Left colon (tissue), 2 donors: ENCODE measurements around the gene NCAM2. TPM values are rescaled to one million over a fixed set of nuclear protein-coding genes. Genes with fewer than 3 reads are reported as not detected.

ENCODE experiments used
- ATAC-seq: fragments of 200-7000 bp; cut with Tn5 transposase; one replicate; pipeline ENCODE4 v1.9.1; 2020; ENCODE audit warnings: mild to moderate bottlenecking, moderate library complexity
- DNase-seq, 2 donors: peaks; one replicate each; pipeline ENCODE4 v3.0.0-alpha.2; 2020
- intact Hi-C, 2 donors: fragments of 100-400 bp; cut with DNase I in 1 of 2; cut with micrococcal nuclease in 1 of 2; formaldehyde crosslinking; loops; one replicate each; pipeline versions ENCODE4 v1.11.2 to v1.14.0; 2022; cut with DNase I, micrococcal nuclease
- total RNA-seq, 2 donors: library from RNA; stranded (reverse); fragmentation: NEBNext Ultra II Directional; extraction: Animal tissue kit (Norgen Biotek cat#: 25700); gene quantifications; one replicate each; pipeline ENCODE4 v1.2.1, GENCODE V29; 2021
- donor health status: DM: no; HTN: no; CAD: no.
- donor health status: DM: yes; HTN: yes; CAD: no.

The NCAM2 gene
- total RNA-seq, 2 donors from 2014 or later = 2.3 to 3.5 TPM

GRCh38 chr21:21246007-21246406 lies 247.8 kb downstream of the NCAM2 start:
- no peak for ATAC-seq
- intact Hi-C loops = no loop called here
- no peak for DNase-seq

- intact Hi-C loops = no loop called here
- DNase-seq (no peak), ATAC-seq (no peak)
Measured at GRCh38 chr21:21247424-21247823, 249.2 kb downstream of the NCAM2 start.

DNA sequence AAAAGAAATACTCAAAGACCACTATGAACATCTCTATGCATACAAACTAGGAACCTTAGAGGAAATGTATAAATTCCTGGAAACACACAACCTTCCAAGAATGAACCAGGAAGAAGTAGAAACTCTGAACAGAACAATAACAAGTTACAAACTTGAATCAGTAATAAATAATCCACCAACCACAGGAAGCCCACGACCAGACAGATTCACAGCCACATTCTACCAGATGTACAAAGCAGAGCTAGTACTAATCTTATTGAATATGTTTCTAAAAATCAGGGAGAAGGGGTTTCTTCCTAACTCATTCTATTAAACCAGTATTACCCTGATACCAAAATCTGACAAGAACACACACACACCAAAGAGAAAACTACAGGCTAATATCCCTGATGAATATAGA lies 263.8 kb downstream of the NCAM2 start:
- DNase-seq (no peak), ATAC-seq (no peak)
- intact Hi-C loops = no loop called here

DNA sequence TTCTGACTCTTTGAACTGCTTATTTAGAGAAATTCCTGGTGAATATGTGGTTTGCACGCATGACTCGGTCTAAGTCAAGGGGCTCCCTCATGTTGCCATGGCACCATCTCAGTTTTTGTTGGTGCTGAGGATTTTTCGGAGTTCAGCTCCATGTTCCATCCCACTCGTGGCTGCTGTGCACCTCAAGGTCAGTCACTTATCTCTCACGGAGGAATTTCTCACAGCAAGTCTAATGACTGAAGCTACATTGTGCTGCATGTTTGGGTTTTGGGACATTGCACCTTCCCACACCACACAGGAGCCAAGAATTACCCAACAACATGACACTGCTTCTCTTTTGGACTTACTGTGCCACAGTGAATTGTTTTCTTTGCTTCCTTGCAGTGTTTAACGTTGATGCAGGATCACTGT lies 269.9 kb downstream of the NCAM2 start:
- intact Hi-C loops = no loop called here
- DNase-seq (no peak), ATAC-seq (no peak)

- ATAC-seq = no peak
- intact Hi-C loops = no loop called here
- no peak for DNase-seq
Measured at GRCh38 chr21:21268885-21269284, 270.7 kb downstream of the NCAM2 start.

DNA sequence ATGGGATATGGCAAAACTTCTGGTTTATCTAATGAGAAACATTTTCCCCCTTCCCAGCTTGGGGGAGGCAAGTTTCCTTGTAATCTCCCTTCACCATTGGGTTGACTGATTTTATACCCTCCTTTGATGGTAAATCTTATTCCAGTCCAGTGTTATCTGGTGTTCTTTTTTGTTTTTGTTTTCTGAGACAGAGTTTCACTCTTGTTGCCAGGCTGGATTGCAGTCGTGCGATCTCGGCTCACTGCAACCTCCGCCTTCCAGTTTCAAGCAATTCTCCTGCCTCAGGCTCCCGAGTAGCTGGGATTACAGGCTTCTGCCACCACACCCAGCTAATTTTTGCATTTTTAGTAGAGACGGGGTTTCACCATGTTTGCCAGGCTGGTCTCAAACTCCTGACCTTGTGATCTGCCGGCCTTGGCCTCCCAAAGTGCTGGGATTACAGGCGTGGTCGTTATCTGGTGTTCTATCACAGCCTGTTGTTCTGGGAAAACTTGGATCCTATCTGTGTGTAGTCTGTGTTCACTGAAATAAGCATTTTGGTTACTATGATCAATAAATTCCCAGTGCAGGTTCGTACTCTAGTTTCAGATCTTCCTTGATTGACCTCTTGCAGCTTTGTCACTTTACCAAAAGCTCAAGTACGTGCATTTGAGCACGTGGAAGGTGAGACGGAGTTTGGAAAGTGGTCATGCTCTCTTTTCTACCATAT lies 281.1 kb downstream of the NCAM2 start:
- ATAC-seq (no peak), DNase-seq (no peak)
- intact Hi-C loops = no loop called here

- no peak for DNase-seq
- intact Hi-C loops = no loop called here
- ATAC-seq = no peak
Measured at GRCh38 chr21:21283810-21284209, 285.6 kb downstream of the NCAM2 start.

GRCh38 chr21:21286170-21286798 lies 288.1 kb downstream of the NCAM2 start:
- ATAC-seq (no peak), DNase-seq (no peak)
- intact Hi-C loops = no loop called here

DNA sequence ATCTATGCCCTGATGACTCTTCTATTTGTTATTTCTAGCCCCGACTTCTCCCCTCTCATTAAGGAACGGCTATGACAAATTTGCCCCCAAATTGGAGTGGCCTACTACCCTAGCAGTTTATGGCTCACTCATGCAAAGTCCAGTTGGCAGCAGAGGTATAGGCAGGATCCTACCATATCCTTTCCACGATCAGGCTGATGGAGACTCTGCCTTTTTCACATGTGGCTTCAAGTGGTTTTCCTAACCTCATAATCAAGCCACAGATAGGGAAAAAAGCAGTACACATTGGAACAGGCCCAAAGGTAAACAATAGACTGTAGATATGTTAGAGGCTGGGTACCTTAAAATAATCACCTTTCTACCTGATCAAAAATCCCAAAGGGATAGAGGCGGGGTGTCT lies 292.5 kb downstream of the NCAM2 start:
- intact Hi-C loops = no loop called here
- DNase-seq (no peak), ATAC-seq (no peak)

DNA sequence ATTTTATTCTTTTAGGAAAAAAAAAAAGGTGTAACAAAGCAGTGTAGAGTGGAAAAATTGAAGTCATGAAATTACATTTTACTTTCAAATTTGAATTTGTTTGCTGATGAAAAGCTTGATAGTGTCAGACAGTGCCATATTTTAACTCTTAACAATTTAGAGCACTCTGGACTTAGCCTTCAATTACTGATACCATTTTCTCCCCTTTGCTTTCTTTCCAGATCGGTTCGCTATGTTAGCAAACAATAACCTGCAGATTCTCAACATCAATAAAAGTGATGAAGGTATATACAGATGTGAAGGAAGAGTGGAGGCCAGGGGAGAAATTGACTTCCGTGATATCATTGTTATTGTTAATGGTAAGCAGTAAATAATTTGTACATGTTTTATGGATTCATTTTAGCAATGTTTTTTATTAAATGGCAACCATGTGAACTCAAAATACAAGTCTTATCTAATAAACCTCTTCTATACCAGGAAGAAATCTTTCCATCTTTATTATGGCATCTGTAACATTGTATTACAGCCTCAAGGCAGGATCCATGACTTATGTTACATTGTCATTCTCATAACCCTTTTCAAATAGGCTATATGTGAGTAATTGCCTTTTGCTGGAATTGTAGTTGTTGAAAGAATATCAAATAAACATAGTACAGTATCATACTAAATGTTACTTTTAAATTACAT lies 293.8 kb downstream of the NCAM2 start:
- DNase-seq = no peak
- intact Hi-C loops = no loop called here
- no peak for ATAC-seq

GRCh38 chr21:21295303-21295702 lies 297.1 kb downstream of the NCAM2 start:
- ATAC-seq (no peak), DNase-seq (no peak)
- intact Hi-C loops = no loop called here

GRCh38 chr21:21297211-21297610 lies 299.0 kb downstream of the NCAM2 start:
- DNase-seq (no peak), ATAC-seq (no peak)
- intact Hi-C loops = no loop called here

DNA sequence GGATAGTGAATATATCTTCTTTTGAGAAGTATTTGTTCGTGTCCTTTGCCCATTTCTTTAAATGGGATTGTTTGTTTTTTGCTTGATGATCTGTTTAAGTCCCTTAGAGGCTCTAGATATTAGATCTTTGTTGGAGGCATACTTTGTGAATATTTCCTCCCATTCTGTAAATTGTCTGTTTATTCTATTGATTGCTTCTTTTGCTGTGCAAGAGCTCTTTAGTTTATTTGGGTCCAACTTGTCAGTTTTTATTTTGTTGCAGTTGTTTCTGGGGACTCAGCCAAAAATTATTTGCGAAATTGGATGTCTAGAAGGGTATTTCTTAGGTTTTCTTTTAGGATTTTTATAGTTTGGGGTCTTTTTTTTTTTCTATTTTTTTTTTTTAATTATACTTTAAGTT lies 302.8 kb downstream of the NCAM2 start:
- DNase-seq (no peak), ATAC-seq (no peak)
- intact Hi-C loops = no loop called here

DNA sequence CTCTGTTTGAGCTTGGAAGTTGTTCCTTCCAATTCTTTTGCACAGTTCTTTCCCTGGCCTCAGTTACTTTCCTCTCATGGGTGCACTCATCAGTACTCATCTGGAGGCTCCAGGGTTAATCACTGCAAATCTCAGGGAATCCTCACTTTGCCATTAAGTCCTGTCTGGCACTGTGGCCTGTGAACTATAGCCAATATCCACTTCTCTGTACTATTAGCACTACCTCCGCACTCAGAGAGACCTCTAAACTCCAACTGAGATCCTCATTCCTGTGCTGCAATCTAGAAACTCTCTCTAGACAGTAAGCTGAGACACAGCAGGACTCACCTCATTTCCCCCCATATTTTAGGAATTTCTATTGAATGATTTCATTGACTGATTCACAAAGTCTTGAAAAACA lies 311.3 kb downstream of the NCAM2 start:
- no peak for DNase-seq
- ATAC-seq = no peak
- intact Hi-C loops = no loop called here

DNA sequence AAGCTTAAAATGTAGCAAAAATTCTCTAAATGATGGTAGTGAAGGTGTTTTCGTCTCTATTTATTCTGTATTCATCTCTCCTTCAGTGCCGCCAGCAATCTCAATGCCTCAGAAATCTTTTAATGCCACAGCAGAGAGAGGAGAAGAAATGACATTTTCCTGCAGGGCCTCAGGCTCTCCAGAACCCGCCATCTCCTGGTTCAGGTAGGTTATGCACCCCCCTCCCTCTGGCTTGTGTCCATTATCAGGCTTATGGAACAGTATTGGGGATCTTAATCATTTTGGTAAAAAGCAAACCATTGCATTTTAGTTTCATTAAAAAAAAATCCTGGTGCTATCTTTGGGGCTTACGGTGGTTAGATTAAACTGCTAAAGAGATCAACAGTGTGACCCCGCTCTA lies 326.1 kb downstream of the NCAM2 start:
- intact Hi-C loops = no loop called here
- ATAC-seq = no peak
- no peak for DNase-seq

- no peak for DNase-seq
- intact Hi-C loops = no loop called here
- no peak for ATAC-seq
Measured at GRCh38 chr21:21332492-21332891, 334.3 kb downstream of the NCAM2 start.

- intact Hi-C loops = no loop called here
- DNase-seq (no peak), ATAC-seq (no peak)
Measured at GRCh38 chr21:21341041-21341440, 342.8 kb downstream of the NCAM2 start.

GRCh38 chr21:21345296-21345695 lies 347.1 kb downstream of the NCAM2 start:
- DNase-seq (no peak), ATAC-seq (no peak)
- intact Hi-C loops = no loop called here

- DNase-seq (no peak), ATAC-seq (no peak)
- intact Hi-C loops = no loop called here
Measured at GRCh38 chr21:21345872-21346271, 347.7 kb downstream of the NCAM2 start.

GRCh38 chr21:21366277-21366676 lies 368.1 kb downstream of the NCAM2 start:
- intact Hi-C loops = no loop called here
- ATAC-seq = no peak
- DNase-seq = no peak
